NT2/D1 (cell line): ENCODE results near the gene ELP2.

Source experiments
- DNase-seq: peaks from one replicate; pipeline ENCODE4 v3.0.0-alpha.2; 2011; ENCODE audit warnings: low read depth, low spot score
- H3K27me3 ChIP-seq: 2 replicates; pipeline ENCODE4 v1.6.0; 2011; ENCODE audit warnings: mild to moderate bottlenecking; ENCODE audit not compliant: insufficient read length, insufficient read depth
- H3K36me3 ChIP-seq: 2 replicates; pipeline ENCODE4 v1.6.1; 2011; ENCODE audit warnings: mild to moderate bottlenecking, low read length, mixed read lengths; ENCODE audit not compliant: insufficient read depth, insufficient read length
- H3K4me1 ChIP-seq: 2 replicates; pipeline ENCODE4 v1.5.1; 2011; ENCODE audit not compliant: insufficient read depth, insufficient read length
- H3K4me3 ChIP-seq: 2 replicates; pipeline ENCODE4 v1.5.1; 2011; ENCODE audit warnings: low read depth; ENCODE audit not compliant: insufficient read length
- H3K9ac ChIP-seq: 2 replicates; pipeline ENCODE4 v1.6.0; 2011; ENCODE audit warnings: low read depth; ENCODE audit not compliant: insufficient read length
- H3K9me3 ChIP-seq: 2 replicates; pipeline ENCODE4 v1.5.1; 2011; ENCODE audit warnings: mild to moderate bottlenecking, low read length; ENCODE audit not compliant: insufficient read depth
- SUZ12 ChIP-seq: IDR thresholded peaks from 2 replicates; pipeline ENCODE4 v1.6.1; 2011; ENCODE audit not compliant: insufficient read length, insufficient read depth; ENCODE audit errors: extremely low read depth
- YY1 ChIP-seq: IDR thresholded peaks from 2 replicates; pipeline ENCODE4 v1.6.1; 2011; ENCODE audit not compliant: insufficient read length, insufficient read depth
- ZNF274 ChIP-seq: IDR thresholded peaks from 2 replicates; pipeline ENCODE4 v1.6.1; 2011; ENCODE audit warnings: mild to moderate bottlenecking, low read depth, low read length

ELP2 gene

DNA sequence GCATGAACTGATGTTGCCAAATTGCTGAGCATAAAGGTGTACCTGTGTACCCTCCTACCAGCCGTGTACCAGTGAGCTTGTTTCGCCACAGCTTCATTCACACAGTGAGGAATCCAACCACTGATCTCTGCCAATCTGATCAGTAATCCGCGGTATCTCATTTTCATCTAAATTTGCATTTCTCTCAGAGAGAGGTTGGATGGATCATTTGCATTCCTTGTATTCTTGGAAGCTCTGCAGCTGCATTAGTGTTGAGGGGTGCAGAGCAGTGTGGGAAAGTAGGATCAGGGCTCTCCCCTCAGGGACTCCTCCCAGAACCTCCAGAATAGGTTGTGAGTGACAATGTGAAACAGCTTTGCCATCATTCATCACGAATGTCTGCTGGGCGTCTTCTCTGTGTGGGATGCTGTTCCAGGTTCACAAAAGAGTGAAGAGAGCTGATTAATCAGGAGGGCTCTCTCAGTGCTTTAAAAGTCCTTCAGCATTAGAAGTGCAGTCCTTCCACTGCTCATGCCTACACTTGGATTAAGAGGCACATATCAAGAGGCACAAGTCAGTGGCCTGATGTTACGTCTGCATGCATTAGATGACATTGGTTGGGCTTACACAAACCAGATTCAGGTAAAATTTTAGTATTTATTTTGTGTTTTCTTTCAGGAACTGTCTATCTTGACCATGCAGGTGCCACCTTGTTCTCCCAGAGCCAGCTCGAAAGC is 65.1 kb downstream of the ELP2 start:
- H3K9me3 ChIP-seq = no peaks in the 10 kb centered on the region
- TF ChIP-seq SUZ12 (no peak), ZNF274 (no peak), YY1 (no peak)
- no peak overlapping the region for H3K4me3 ChIP-seq
- no peak for DNase-seq
- no peaks in the 10 kb centered on the region for H3K27me3 ChIP-seq
- H3K36me3 ChIP-seq = no peaks in the 10 kb centered on the region
- H3K9ac ChIP-seq = no peak overlapping the region
- no peaks in the 10 kb centered on the region for H3K4me1 ChIP-seq

GRCh38 chr18:36195427-36196122 is 65.9 kb downstream of the ELP2 start:
- TF ChIP-seq SUZ12 (no peak), YY1 (no peak), ZNF274 (no peak)
- H3K9ac ChIP-seq = no peak overlapping the region
- no peaks in the 10 kb centered on the region for H3K36me3 ChIP-seq
- no peaks in the 10 kb centered on the region for H3K27me3 ChIP-seq
- no peak for DNase-seq
- H3K9me3 ChIP-seq = no peaks in the 10 kb centered on the region
- H3K4me1 ChIP-seq = no peaks in the 10 kb centered on the region
- H3K4me3 ChIP-seq = no peak overlapping the region

DNA sequence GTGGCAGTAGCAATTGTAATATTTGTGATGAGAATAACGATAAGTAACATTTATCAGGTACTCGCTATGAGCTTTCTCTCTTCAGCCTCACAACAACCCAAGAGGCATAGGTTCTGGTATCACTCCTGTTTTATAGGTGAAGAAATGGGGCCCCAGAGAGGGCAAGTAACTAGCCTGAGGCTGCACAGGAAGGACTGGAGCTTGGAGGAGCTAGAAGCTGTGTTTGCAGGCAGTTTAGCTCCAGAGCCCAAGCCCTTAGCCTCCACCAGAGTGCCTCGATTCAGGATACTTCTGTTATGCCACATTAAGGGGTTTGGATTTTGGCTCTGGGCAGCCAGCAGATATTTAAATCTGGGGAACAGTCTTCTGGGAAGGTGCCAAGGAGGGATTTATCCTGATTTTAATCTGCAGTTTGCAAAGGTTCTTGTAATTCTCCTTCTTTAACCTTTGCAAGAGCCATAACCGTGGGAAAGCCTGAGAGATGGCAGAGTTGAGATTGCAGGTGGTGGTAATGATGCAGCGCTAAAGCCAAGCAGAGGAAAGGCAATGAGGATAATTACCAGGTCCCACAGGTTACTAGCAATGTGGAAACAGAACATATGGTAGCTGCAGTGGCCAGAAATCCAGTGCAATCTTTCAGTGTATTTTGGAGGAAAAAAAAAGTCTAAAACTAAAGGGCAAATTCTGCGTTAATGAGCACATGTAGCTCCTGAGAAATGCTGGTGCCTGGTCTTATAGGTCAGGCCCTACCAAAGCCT is 66.7 kb downstream of the ELP2 start:
- no peaks in the 10 kb centered on the region for H3K27me3 ChIP-seq
- no peaks in the 10 kb centered on the region for H3K9me3 ChIP-seq
- no peaks in the 10 kb centered on the region for H3K4me1 ChIP-seq
- DNase-seq = no peak
- H3K36me3 ChIP-seq = no peaks in the 10 kb centered on the region
- no peak for TF ChIP-seq SUZ12
- no peak for TF ChIP-seq ZNF274
- TF ChIP-seq YY1 = no peak
- H3K4me3 ChIP-seq = no peak overlapping the region
- no peak overlapping the region for H3K9ac ChIP-seq

GRCh38 chr18:36197511-36198166 is 67.9 kb downstream of the ELP2 start:
- Histone ChIP-seq H3K27me3 (no peaks in the 10 kb centered on the region), H3K4me3 (no peak overlapping the region), H3K36me3 (no peaks in the 10 kb centered on the region), H3K9me3 (no peaks in the 10 kb centered on the region), H3K9ac (no peak overlapping the region), H3K4me1 (no peaks in the 10 kb centered on the region)
- no peak for DNase-seq
- TF ChIP-seq YY1 (no peak), ZNF274 (no peak), SUZ12 (no peak)

GRCh38 chr18:36199691-36200295 is 70.1 kb downstream of the ELP2 start:
- H3K9me3 ChIP-seq = no peaks in the 10 kb centered on the region
- no peak overlapping the region for H3K9ac ChIP-seq
- H3K27me3 ChIP-seq = no peaks in the 10 kb centered on the region
- no peak for TF ChIP-seq YY1
- no peak for TF ChIP-seq SUZ12
- TF ChIP-seq ZNF274 = no peak
- DNase-seq = no peak
- no peaks in the 10 kb centered on the region for H3K4me1 ChIP-seq
- H3K36me3 ChIP-seq = no peaks in the 10 kb centered on the region
- no peak overlapping the region for H3K4me3 ChIP-seq

DNA sequence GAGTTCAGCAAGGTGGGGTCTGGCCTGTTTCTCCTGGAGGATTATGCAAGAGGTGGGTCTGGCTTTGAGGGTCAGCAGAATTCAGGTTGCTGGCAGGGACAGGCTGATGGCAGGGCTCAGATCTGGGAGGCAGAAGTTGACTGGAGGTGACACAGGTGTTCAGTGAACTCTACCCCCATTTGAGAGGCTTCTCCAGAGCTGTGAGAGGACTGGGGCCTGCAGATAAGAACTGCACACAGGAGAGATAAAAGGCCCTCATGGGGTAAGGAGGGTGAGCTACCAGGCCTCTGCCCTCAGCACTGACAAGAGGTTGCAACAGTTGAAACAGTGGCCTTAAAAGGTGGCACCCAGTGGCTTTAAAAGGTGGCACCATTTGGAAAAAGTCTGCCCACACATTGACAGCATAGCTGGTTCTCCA is 70.7 kb downstream of the ELP2 start:
- TF ChIP-seq SUZ12 (no peak), ZNF274 (no peak), YY1 (no peak)
- Histone ChIP-seq H3K27me3 (no peaks in the 10 kb centered on the region), H3K4me3 (no peak overlapping the region), H3K9me3 (no peaks in the 10 kb centered on the region), H3K4me1 (no peaks in the 10 kb centered on the region), H3K36me3 (no peaks in the 10 kb centered on the region), H3K9ac (no peak overlapping the region)
- no peak for DNase-seq
